GM19372 (cell line): ENCODE measurements around the gene RGS3.
"Not testable (repeated sequence)": the region's sequence is repeated elsewhere in the genome, so short reads cannot be mapped to it uniquely, and the experiment has no call there.

Source experiments
- ATAC-seq: cut with Tn5 transposase; IDR thresholded peaks from one replicate; pipeline ENCODE4 v1.9.1; 2021; ENCODE audit warnings: mild to moderate bottlenecking, low read depth, moderate library complexity; ENCODE audit not compliant: unreplicated experiment

RGS3 gene

DNA sequence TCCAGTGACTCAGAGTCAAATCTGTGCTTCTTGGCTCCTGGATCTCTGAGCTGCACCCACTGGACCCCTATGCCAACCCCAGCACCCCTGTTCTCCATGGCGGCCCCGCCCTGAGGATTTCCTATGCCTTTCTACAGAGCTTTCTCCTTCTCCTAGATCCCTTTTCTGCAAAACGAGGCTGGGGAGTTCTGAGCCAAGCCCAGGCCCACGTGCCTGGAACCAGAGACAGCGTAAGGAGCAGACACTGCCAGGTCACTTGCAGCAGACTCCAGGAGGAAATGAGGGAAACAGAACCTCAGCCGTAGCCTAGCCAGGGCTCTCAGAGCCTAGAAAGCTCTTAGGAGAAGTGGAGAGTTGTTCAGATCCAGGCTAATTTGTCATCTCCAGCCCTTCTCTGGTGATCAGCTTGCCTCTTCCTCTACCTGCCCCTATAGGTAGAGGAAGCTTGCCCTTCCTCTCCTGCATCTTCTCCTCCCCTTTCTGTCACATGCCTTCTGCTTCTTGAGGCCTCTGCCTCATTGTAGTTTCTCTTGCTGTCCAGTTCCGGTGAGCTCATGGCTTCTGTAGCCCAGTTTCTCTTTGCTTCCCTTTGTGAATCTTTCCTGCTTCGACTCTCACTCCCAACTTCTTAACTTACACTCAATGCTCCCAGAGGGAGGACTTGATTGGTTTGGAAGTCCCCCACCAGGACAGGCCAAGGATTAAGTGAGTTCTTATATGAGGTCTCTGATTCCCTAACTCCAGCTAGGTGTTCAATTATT lies 163.4 kb downstream of the RGS3 start:
- no peak for ATAC-seq

DNA sequence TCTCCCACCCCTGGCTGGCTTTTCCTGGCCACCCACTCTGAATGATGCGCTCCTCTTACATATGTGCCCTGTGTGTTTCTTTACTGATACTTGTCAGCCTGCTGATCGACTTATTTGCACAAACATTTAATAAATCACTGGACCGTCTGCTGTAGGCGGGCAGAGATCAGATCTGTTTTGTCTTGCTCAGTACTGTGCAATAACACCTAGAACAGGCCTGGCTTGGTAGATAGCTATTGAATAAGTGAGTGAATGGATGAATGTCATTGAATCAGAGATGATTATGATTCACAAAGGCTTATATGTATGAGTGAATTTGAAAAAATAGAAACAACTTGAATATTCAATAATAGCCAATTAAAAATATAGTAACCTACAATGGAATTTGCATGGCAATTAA lies 165.1 kb downstream of the RGS3 start:
- no peak for ATAC-seq

DNA sequence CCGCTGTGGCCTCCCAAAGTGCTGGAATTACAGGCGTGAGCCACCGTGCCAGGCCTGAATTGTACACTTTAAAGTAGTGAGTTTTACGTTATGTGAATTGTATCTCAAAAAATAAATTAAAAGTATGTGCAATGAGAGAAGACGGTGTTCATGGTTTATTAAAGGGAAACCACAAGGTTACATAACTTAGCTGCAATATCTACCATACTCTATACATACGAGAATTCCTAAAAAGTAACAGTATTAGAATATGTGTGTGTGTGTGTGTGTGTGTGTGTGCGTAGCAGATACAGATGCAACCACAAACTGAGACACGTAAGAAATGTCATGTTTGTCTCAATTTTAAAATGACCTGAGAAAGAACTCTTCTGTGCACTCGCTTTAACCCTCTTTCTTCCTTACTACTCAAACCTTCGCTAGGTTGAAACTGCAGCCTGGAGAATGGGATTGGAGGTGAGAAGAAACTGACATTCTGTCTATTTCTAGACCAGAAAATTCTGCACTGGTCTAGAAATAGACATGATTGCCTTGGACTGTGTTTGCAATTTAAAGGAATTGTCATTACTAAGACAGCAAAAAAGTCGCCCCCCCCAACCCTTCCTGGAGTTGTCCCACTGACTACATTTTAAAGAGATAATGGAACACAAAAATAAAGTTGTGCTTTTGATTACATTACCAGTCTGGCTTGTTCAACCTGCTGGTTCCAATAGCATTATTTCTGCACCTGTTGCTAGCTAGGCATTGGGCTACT lies 167.0 kb downstream of the RGS3 start:
- ATAC-seq, result no peak

DNA sequence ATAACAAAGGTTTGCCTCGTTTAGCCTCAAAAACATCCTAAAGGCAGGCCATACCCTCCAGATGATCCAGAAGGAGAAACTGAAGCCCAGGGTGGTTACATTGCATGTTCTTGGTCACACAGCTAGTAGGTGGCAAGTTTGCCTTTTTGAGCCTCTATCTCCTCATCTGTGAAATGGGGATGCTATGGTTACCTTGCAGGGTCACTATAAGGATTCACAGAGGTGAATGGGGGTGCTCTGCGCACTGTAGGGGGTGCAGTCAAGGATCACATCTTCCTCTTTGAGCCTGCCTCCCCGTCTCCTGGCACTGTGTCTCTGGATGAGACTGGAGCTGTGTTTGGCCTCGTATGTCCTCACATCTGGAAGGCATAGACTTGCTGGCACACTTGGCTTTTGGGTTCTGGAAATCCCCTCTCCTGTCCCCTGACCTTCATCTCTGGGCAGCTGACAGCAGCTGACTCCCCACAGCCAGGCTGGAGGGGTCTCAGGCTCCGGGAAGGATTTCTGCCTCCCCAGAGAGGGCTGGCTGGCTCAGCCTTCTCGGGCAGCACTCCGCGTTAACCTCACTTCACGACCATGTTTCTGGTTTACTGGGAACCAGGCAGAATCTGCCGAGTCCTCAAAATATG lies 167.7 kb downstream of the RGS3 start:
- ATAC-seq, result no peak

DNA sequence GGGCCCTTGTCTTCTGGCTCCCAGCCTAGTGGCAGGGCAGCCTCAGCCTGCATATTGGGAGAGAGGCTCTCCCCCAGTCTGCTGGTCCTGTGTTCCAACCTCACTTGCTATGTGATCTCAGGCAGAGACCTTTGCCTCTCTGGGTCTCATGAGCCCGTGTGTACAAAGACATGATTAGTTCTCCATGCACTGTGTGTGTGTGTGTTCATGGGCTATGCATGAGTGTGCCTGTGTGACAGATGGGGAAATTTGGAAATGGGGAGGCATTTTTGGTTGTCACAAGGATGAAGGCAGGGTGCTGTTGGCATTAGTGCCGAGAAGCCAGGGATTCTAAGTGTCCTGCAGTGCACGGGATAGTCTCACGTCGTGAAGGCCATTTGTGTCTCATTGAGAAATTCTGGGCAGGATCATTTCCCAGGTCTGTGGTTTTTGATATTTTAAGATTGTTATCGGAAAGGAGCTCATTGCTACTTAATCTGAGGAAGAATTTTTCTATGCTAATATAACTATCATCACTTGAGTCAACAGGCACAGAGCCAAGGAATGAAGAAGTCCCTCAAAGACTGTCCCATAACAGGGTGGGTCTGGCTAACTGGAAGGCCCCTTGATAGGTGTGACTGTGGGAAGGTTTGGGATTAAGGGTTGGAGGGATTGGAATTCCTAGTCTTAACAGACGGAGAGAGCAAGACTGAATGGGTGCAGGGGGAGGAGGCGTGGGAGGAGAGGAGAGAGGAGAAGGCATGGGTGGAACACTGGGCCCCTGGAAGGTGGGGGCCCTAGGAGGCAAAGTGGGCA lies 168.5 kb downstream of the RGS3 start:
- ATAC-seq, result no peak

DNA sequence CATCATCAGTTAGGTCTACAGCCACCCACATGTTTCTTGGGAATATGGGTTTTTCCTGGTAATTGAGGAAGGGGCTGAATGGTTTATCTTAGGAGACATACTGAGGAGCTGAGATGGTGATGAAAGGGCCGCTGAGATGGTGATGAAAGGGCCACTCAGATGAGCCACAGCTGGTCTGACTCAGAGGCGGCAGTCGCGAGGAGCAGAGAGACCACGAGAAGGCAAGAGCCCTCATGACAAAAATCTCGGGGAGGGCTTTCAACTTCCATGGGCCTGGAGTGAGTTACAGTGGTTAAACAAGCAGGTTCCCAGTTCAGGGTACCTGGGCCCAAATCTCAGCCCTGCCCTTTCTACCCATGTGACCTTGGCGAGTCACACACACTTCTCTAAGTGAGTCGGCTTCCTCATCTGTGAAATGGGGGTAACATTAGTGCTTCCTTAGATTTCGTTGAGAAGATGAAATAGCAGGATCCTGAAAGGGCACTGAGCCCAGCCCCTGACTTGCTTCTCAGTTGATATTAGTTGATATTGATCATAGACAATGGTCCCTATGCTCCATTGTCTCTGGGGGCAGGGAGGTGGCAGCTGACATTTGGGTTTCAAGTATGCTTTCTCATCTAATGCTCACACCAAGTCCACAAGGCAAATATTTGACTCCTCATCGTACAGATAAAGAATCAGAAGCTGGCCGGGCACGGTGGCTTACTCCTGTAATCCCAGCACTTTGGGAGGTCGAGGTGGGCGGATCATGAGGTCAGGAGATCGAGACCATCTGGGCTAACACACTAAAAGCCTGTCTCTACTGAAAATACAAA lies 169.5 kb downstream of the RGS3 start:
- no peak for ATAC-seq

DNA sequence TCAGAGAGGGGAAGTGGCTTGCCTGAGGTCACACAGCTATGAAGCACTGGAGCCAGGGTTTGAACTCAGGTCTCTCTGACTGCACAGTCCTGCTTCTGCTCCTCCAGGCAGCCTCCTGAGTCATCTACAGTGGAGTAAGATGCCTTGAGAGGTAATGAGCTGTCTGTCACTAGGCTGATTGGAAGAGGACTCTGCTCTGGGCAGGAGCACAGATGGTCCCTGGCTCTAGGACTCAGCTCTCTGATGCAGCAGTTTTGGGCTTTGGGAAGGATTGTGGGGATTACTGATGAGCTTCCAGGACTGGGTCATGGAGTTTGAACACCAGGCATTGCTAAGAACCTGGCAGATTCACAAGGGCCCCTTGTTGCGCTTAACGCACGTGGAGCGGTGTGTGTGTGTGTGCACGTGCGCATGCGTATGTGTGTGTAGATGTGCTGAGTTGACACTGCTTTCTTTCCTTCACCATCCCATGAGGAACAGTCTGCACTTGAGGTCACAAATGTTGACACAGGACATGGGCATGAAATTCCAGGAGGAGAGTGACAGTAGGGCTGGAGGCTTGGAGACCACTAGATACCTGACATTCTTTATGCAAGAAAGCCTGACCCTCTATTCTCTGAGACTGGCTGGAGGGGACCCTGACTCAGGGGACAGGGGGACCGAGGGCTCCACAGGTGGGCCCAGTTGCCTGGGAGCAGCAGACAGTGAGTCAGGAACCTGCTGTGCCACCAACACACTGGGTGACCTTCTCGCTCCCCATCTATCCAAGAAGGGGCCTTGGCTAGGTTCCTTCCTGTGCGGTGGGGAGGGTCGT lies 170.5 kb downstream of the RGS3 start:
- no peak for ATAC-seq

DNA sequence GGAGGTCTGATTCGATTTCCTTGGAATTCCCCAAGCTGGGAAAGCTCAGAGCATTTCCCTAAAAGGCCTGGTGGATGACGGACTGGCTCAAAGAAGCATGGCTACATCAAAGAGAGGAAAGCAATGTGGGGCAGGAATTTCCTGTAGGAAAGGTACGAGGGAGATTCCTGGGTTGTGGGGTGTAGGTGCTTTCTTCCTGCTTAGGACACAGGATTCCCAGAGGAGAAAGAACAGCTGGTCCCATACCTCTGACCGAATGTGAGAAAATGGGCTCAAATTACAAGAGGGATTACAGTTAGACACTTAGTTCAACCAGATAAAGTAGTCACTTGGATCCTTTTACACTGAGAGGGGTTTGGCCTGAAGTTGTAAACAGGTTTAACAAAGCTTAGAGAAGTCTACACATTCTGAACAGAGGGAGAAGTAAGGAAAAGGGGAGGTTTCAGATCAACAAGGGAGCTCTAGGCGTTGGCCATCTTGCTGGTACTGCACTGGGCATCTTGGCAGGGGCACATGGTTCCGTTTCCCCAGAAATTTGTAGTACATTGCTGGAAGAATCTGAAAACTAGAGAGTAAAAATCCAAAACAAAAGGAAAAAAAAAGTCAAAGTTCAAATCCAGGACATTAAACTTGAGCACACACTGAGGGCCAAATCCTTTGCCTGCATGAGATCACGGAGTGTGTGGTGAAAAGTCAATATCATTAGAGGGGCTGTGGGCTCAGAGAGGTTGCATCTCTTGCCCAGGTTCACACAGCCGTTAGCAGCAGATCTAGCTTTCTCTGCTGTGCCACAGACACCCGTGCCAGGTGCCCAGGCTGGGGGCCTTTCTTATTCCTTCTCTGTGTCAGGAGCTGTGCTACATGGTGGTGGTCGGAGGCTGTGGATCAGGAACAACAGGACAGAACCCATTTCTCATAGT lies 171.3 kb downstream of the RGS3 start:
- ATAC-seq, result no peak

DNA sequence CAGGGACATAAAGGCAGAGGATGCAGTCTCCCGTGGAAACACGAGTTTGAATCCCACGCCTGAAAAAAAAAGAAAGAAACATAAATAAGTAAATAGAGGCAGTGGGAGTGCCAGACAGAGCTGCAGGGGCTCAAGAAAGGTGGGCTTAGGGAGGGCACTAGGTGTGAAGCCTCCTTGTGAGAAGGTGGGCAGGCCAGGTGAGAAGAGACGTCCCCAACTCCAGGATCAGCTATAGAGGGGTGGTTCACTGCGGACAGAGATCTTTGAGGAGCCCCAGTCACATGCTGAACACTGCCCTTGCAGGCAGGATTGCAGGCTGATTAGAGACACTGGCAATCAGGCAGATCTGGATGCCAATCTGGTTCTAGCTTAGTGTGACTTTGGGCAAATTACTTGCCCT lies 172.1 kb downstream of the RGS3 start:
- no peak for ATAC-seq

DNA sequence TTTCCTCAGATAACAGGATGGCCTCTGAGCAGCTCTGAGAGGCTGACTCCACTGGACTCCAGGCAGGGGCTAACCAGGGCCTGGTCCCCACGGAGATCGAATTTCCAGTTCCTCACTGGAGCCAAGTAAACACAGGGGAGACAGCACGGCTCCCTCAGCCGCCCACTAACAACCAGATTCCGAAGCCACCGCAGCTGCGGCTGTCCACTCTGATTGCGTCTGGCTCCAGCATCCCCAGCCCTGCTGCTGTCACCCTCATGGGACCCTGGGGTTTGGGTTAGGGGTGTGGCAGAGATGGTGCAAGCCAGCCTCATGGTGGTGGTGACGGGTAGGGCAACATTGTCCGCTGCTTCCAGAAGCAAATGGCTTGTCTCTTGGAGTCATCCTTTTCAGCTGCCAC lies 172.6 kb downstream of the RGS3 start:
- ATAC-seq, result no peak

DNA sequence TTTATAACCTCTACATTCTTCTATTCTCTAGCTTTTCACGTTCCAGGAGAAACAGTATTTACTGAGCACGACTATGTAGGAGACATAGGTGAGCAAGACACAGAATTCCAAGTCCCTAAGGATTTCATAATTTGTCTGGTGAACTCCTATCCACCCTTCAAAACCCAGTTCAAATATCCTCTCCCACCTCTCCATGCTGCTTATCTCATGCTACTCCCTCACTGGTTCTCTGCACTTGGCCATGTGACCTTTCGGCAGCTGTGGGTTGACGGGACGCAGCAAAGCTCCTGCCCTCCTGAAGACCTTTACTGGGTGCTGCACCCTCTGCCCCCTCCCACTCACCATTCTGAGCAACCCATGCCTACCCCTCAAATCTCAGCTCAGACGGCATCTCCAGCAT lies 173.2 kb downstream of the RGS3 start:
- no peak for ATAC-seq

DNA sequence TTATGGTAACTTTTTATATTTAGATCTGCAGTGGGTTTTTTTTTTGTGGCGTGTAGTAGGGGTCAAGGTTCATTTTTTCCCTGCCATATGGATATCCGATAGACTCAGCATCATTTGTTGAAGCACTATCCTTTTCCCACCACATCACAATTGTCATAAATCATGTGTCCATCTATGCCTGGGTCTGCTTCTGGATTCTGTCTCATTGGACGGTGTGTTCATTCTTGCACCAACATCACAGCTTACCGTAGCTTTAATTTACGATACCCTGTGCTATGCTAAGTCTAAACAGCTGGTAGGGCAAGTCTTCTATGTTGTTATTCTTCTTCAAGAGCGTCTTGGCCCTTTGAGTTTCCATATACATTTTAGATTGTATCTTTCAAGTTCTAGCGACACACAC lies 175.0 kb downstream of the RGS3 start:
- no peak for ATAC-seq

DNA sequence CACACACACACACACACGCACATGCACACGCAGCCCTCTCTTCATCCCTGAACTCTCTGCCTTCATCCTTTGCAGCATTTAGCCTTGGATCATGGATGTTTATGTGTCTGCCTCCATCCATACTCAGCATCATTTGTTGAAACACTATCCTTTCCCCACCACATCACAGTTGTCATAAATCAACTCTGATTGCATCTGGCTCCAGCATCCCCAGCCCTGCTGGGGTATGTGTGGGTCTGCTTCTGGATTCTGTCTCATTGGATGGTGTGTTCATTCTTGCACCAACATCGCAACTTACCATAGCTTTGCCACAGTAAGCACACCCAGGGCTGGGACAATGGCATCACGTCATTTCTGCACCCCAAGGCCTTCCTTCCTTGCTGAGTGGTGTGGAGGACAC lies 175.4 kb downstream of the RGS3 start:
- no peak for ATAC-seq

DNA sequence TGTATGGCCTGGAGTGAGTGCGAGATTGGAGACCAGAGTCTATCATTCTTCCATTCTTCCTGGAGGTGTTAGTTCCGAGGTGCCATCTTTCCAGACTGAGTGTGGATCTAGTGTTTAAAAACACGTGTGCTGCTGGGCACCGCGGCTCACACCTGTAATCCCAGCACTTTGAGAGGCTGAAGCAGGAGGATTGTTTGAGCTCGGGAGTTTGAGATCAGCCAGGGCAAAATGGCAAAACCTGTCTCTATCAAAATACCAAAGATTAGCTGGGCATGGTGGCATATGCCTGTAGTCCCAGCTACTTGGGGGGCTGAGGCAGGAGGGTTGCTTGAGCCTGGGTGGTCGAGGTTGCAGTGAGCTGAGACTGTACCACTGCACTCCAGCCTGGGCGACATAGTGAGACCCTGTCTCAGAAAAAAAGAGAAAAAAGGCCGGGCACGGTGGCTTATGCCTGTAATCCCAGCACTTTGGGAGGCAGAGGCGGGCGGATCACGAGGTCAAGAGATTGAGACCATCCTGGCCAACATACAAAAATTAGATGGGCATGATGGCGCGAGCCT lies 176.0 kb downstream of the RGS3 start:
- ATAC-seq, result not testable (repeated sequence)

DNA sequence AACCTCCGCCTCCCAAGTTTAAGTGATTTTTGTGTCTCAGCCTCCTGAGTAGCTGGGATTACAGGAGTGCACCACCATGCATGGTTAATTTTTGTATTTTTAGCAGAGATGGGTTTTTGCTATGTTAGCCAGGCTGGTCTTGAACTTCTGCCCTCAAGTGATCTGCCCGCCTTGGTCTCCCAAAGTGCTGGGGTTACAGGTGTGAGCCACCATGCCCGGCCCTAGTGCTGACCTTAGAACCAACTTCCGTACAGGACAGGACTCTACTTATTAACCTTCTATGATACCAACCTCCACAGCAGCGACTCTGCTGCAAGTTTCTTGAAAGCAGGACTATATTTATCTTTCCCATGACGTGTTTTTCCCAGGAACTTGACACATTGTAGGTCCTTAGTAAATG lies 176.9 kb downstream of the RGS3 start:
- no peak for ATAC-seq

DNA sequence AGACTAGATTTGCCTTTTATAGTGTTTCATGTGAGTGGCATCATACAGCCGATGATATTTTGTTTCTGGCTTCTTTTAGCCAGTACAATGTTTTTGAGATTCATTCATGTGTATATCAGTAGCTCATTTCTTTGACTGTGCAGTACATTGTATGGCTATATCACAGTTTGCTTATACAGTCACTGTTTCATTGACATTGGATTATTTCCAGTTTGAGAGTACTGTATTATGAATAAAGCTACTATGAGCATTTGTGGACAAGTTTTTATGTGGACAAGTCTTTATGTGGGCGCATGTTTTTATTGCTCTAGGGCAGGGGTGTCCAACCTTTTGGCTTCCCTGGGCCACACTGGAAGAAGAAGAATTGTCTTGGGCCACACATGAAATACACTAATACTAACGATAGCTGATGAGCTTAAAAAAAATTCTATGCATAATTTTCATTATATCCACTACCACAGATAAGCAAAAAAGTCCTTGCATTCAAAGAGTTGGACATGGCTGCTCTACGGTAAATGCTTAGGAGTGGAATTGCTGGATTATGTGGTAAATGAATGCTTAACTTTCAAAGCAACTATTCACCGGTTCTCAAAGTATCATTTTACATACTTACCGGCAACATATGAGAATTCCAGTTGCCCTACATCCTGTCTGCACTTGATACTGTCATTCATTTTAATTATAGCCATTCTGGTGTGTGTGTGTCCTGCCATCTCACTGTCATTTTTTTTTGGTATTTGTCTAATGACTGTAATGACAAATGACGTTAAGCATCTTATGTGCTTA lies 177.8 kb downstream of the RGS3 start:
- no peak for ATAC-seq

DNA sequence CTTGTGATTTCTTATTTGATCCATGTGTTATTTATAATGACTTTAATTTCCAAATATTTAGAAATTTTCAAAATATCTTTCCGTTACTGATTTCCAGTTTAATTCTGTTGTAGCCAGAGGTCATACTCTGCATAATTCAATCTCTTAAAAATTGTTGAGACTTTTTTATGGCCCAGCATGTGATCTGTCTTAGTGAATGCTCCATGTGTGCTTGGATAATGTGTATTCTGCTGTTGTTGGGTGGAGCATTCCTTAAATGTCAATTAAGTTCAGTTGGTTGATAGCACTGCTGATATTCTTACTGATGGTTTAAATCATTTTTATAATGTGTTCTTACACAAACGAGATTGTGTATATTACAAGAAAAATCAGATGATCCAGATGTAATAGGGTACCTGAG lies 180.8 kb downstream of the RGS3 start:
- ATAC-seq, result no peak
